Measurements from ENCODE around the gene FGF19. TPM values are rescaled to one million over a fixed set of nuclear protein-coding genes. Genes with fewer than 3 reads are reported as not detected.

Gene FGF19
- total and polyA plus RNA-seq, 8 donors = 0.06 to 0.08 TPM; not detected in 6

- ATAC-seq = no peak
- TF ChIP-seq CTCF (IDR thresholded peaks at IDR 0.05) = no peak
- H3K9me3 ChIP-seq = peaks cover 0 to 28% of the 10 kb centered on the region in 2 donors
- no peak overlapping the region for H3K27ac ChIP-seq
- no peaks in the 10 kb centered on the region for H3K36me3 ChIP-seq
- H3K27me3 ChIP-seq = peaks cover 0 to 38% of the 10 kb centered on the region in 2 donors
- intact Hi-C loops (cut with DNase I) = no loop called here
- DNase-seq = no peak
- H3K4me1 ChIP-seq = no peaks in the 10 kb centered on the region
- no peak overlapping the region for H3K4me3 ChIP-seq
Observed at GRCh38 chr11:69734841-69735240, 31.0 kb upstream of the FGF19 start.

DNA sequence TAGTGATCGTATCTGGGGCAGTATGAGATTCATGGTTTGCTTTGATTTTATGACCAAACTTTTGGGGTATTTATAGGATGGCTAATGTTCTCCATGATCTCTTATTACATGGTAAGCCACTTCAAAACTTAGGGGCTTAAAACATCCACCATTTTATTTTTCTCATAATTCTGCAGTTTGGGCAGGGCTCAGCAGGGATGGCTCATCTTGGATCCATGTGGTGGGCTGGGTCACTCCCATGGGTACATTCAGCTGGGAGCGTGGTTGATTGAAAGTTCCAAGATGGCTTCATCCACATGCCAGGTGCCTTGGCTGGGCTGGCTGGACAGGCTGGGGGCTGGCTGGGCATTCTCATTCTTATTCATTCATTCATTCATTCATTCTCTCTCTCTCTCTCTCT is 30.5 kb upstream of the FGF19 start:
- Histone ChIP-seq H3K4me1 (no peaks in the 10 kb centered on the region), H3K27ac (no peak overlapping the region), H3K9me3 (peaks cover 0 to 27% of the 10 kb centered on the region in 2 donors), H3K27me3 (peaks cover 0 to 41% of the 10 kb centered on the region in 2 donors), H3K36me3 (no peaks in the 10 kb centered on the region), H3K4me3 (no peak overlapping the region)
- intact Hi-C loops (cut with DNase I) = no loop called here
- DNase-seq (no peak), ATAC-seq (no peak)
- TF ChIP-seq CTCF (IDR thresholded peaks at IDR 0.05) = no peak

DNA sequence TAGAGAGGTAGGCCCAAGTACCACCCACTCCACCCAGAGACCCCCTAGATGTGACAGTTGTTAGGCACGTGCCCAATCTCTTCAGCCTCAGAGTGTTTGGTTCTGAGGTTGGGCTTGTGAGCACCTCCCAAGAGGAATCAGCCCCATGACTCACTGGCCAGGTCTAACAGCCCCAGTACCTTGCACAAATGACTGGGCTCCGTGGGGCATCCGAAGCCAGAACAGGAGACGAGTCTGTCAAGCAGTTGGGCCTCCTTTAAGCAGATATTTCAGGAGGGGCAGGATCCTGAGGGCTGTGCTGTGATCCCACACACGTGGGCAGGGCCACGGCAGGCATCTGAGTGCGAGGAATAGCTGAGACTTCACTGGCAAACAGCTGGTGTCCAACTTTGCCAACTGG is 29.1 kb upstream of the FGF19 start:
- Histone ChIP-seq H3K4me1 (no peaks in the 10 kb centered on the region), H3K36me3 (no peaks in the 10 kb centered on the region), H3K9me3 (peaks cover 0 to 14% of the 10 kb centered on the region in 2 donors), H3K4me3 (no peak overlapping the region), H3K27ac (no peak overlapping the region), H3K27me3 (peaks cover 0 to 56% of the 10 kb centered on the region in 2 donors)
- DNase-seq = no peak
- ATAC-seq = no peak
- intact Hi-C loops (cut with DNase I) = no loop called here
- no peak for TF ChIP-seq CTCF (IDR thresholded peaks at IDR 0.05)

- ATAC-seq = no peak
- no peak for TF ChIP-seq CTCF (IDR thresholded peaks at IDR 0.05)
- Histone ChIP-seq H3K27ac (no peak overlapping the region), H3K9me3 (peaks cover 0 to 14% of the 10 kb centered on the region in 2 donors), H3K4me1 (no peaks in the 10 kb centered on the region), H3K27me3 (peaks cover 0 to 74% of the 10 kb centered on the region in 2 donors), H3K36me3 (no peaks in the 10 kb centered on the region), H3K4me3 (no peak overlapping the region)
- DNase-seq = no peak
- intact Hi-C loops (cut with DNase I) = no loop called here
Observed at GRCh38 chr11:69731110-69731509, 27.3 kb upstream of the FGF19 start.

DNA sequence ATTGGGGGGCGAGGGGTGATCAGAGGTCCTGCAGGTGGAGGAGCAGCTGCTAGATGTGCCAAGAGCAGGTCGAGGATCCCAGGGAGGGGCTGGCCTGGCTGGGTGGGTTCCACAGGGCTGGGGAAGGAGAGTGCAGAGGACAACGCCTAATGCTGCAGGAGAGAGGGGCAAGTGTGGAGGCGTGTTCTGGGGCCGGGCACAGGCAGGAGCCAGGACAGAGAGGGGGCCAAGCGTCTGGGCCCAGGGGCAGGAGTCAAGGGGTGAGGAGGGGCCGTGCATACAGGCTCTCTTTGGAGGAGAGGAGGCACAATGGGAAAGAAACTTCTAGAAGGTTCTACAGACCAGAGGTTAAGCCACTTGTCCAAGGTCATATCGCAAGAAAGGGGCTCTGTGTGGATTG is 26.7 kb upstream of the FGF19 start:
- H3K9me3 ChIP-seq = peaks cover 0 to 14% of the 10 kb centered on the region in 2 donors
- ATAC-seq (no peak), DNase-seq (no peak)
- TF ChIP-seq CTCF (IDR thresholded peaks at IDR 0.05) = no peak
- H3K4me3 ChIP-seq = no peak overlapping the region
- H3K27me3 ChIP-seq = peaks cover 0 to 80% of the 10 kb centered on the region in 2 donors
- intact Hi-C loops (cut with DNase I) = no loop called here
- H3K36me3 ChIP-seq = no peaks in the 10 kb centered on the region
- no peak overlapping the region for H3K27ac ChIP-seq
- H3K4me1 ChIP-seq = no peaks in the 10 kb centered on the region

Measured in left lung (tissue), 10 donors.